Fibroblast of villous mesenchyme (primary cell): ENCODE measurements around the gene RTL5. TPM values are rescaled to one million over a fixed set of nuclear protein-coding genes. Genes with fewer than 3 reads are reported as not detected.
A peak's percentile ranks its signal among the peaks of the same experiment; 100 is the strongest.

ENCODE experiments used
- DNase-seq: peaks from one replicate; pipeline ENCODE4 v3.0.0-alpha.2; 2010; ENCODE audit warnings: low read depth
- H3K4me3 ChIP-seq: 2 replicates; pipeline ENCODE4 v1.5.1; 2011; ENCODE audit warnings: low read depth, mild to moderate bottlenecking, low read length
- total RNA-seq: library from RNA; depleted of rRNA; stranded (reverse); fragments of >200 nt; gene quantifications from 2 replicates; pipeline ENCODE4 v1.2.3, GENCODE V29; 2012
- TF ChIP-seq, protein P1 (sequence below): IDR thresholded peaks from 2 replicates; pipeline ENCODE4 v1.5.1; 2012; ENCODE audit warnings: low read depth, mild to moderate bottlenecking, low read length; ENCODE audit not compliant: insufficient read depth

Gene RTL5
- total RNA-seq, 1 donor, result 2.2 TPM

GRCh38 chrX:72126048-72126415, 5.7 kb downstream of the RTL5 start:
- TF ChIP-seq, protein P1, sequence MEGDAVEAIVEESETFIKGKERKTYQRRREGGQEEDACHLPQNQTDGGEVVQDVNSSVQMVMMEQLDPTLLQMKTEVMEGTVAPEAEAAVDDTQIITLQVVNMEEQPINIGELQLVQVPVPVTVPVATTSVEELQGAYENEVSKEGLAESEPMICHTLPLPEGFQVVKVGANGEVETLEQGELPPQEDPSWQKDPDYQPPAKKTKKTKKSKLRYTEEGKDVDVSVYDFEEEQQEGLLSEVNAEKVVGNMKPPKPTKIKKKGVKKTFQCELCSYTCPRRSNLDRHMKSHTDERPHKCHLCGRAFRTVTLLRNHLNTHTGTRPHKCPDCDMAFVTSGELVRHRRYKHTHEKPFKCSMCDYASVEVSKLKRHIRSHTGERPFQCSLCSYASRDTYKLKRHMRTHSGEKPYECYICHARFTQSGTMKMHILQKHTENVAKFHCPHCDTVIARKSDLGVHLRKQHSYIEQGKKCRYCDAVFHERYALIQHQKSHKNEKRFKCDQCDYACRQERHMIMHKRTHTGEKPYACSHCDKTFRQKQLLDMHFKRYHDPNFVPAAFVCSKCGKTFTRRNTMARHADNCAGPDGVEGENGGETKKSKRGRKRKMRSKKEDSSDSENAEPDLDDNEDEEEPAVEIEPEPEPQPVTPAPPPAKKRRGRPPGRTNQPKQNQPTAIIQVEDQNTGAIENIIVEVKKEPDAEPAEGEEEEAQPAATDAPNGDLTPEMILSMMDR, result no peak
- no peak overlapping the region for H3K4me3 ChIP-seq
- DNase-seq, result no peak

GRCh38 chrX:72125331-72126047, 6.2 kb downstream of the RTL5 start:
- TF ChIP-seq, protein P1, result no peak
- DNase-seq, result no peak
- H3K4me3 ChIP-seq, result no peak overlapping the region

DNA sequence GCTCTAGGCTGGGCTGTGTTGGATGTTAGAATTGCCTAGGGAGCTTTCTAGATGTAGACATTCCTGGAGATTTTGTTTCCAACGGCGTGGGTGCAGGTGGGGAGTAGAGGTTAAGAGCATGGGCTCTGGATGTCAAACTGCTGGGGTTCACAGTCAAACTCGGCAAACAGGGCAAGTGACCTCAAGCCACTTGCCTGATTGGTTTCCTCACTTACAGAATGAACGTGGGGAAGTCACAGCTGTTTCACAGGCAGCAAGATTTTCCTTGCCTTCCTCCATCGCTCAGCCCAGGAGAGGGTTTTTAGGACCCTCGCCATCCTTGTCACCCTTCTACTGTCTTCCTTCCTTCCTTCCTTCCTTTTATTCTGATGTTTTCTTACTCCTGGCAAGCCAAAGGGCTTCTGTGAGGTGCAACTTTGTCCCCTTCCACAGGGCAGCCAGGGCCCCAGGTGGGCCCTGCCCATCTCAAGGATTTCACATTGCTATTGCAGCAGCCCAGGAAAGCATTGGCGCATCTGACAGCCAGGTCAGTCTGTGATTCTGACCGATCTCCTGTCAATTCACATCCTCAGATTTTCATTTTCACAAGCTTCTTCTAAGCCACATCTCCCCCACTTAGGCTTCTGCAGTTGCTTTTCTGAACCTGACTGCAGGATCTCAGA, 7.0 kb downstream of the RTL5 start:
- no peak for DNase-seq
- H3K4me3 ChIP-seq, result no peak overlapping the region
- TF ChIP-seq, protein P1, result no peak

DNA sequence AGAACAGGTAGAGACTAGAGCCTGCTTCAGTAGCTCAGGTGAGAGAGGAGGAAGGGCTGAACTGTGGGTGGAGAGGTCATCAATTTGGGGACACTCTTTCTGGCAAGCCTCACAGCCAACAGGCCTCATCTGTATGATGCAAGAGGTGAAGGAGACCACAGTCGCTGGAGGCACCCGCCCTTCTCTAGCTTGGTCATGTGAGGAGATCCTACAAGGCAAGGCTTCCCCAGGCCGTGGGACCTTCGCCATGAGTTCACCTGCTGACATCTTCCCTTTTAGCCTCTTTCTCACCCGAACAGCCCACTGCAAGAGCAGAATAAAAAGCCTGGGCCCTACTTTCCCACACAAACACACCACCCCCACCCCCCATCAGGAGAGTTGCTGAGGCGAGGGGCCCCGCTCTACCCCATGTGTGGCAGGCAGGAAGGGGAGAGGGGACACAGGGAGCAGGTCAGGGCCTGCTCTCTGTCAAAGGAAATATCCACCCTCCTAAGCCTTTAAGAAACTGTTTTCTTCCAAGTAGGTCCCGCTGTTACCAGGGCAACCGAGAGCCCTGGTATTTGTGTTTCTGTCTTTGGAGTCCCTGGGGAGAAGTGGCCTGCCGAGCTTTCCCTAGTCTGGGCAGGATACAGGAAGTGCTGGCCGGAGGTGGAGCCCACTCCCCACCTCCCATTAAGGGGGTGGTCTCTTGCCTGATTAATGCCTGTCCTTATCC, 8.1 kb downstream of the RTL5 start:
- peak; percentile 64 for DNase-seq
- TF ChIP-seq, protein P1, result no peak

GRCh38 chrX:72122621-72123337, 8.9 kb downstream of the RTL5 start:
- TF ChIP-seq, protein P1, result no peak
- no peak overlapping the region for H3K4me3 ChIP-seq
- DNase-seq, result no peak

More for the DNA sequence above, 8.1 kb downstream of the RTL5 start:
- no peak overlapping the region for H3K4me3 ChIP-seq

DNA sequence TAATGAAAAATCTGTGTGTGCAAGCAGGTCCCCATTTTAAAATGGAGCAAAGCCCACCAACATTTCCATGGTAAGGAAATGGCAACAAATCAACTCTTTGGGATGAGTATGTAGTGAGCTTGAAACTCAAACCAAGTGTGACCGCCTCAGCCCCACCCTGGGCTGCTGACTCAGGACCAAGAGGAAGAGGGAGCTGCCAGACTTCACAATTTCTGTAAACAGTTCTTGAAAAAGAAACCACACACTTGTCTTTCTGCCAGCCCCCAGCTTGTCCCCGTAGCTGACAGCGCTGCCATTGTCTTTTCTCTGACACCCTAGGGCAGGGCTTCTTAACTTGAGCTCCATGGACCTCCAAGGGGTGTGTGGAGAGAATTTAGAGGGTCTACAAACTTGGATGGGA, 10.3 kb downstream of the RTL5 start:
- TF ChIP-seq, protein P1, result no peak
- peak; percentile 72 for DNase-seq
- no peak overlapping the region for H3K4me3 ChIP-seq
